GM18873 (cell line): ENCODE measurements around the gene NAIF1.
"Not testable (repeated sequence)": the region's sequence is repeated elsewhere in the genome, so short reads cannot be mapped to it uniquely, and the experiment has no call there.

Experiments used
- ATAC-seq: cut with Tn5 transposase; IDR thresholded peaks from one replicate; pipeline ENCODE4 v1.9.1; 2021; ENCODE audit warnings: mild to moderate bottlenecking, moderate library complexity, moderate number of reproducible peaks; ENCODE audit not compliant: unreplicated experiment, low FRiP score

Gene NAIF1

GRCh38 chr9:128040783-128041182 lies 26.3 kb downstream of the NAIF1 start:
- ATAC-seq = not testable (repeated sequence)

- not testable (repeated sequence) for ATAC-seq
Measured at GRCh38 chr9:128036522-128036921, 30.6 kb downstream of the NAIF1 start.

GRCh38 chr9:128034821-128035652 lies 32.1 kb downstream of the NAIF1 start:
- no peak for ATAC-seq

- no peak for ATAC-seq
Measured at GRCh38 chr9:128033609-128034008, 33.5 kb downstream of the NAIF1 start.

- ATAC-seq = no peak
Measured at GRCh38 chr9:128027705-128028104, 39.4 kb downstream of the NAIF1 start.

- no peak for ATAC-seq
Measured at GRCh38 chr9:128026773-128027541, 40.2 kb downstream of the NAIF1 start.

GRCh38 chr9:128026255-128026772 lies 40.8 kb downstream of the NAIF1 start:
- ATAC-seq = no peak

GRCh38 chr9:128025736-128026135 lies 41.4 kb downstream of the NAIF1 start:
- ATAC-seq = no peak

- no peak for ATAC-seq
Measured at GRCh38 chr9:128024761-128025308, 42.3 kb downstream of the NAIF1 start.

- not testable (repeated sequence) for ATAC-seq
Measured at GRCh38 chr9:128023671-128024070, 43.4 kb downstream of the NAIF1 start.

- ATAC-seq = no peak
Measured at GRCh38 chr9:128022886-128023285, 44.2 kb downstream of the NAIF1 start.

- no peak for ATAC-seq
Measured at GRCh38 chr9:128021098-128021497, 46.0 kb downstream of the NAIF1 start.

- no peak for ATAC-seq
Measured at GRCh38 chr9:128020692-128021091, 46.4 kb downstream of the NAIF1 start.

GRCh38 chr9:128015696-128016095 lies 51.4 kb downstream of the NAIF1 start:
- ATAC-seq = no peak
